Stimulated activated CD4-positive, alpha-beta T cell treated with anti-CD3 and anti-CD28 coated beads, Interleukin-4, amount 100 ng/mL, for 48 hours (primary cell): Measurements from ENCODE around the gene TXNDC2.

Experiments
- DNase-seq, 2 donors: peaks; one replicate each; pipeline ENCODE4 v3.0.0-alpha.2; 2020; ENCODE audit warnings: low read depth in 2 of 2

TXNDC2 gene

GRCh38 chr18:9913526-9914333, 28.0 kb downstream of the TXNDC2 start, which contains the start of gene VAPA:
Gene VAPA, plus strand, starts transcription at chr18:9914016. Its CDS starts 241 bp downstream, at chr18:9914257.
- DNase-seq = peak; percentile 79 to 90

GRCh38 chr18:9914334-9914583, 28.5 kb downstream of the TXNDC2 start:
- no peak for DNase-seq

DNA sequence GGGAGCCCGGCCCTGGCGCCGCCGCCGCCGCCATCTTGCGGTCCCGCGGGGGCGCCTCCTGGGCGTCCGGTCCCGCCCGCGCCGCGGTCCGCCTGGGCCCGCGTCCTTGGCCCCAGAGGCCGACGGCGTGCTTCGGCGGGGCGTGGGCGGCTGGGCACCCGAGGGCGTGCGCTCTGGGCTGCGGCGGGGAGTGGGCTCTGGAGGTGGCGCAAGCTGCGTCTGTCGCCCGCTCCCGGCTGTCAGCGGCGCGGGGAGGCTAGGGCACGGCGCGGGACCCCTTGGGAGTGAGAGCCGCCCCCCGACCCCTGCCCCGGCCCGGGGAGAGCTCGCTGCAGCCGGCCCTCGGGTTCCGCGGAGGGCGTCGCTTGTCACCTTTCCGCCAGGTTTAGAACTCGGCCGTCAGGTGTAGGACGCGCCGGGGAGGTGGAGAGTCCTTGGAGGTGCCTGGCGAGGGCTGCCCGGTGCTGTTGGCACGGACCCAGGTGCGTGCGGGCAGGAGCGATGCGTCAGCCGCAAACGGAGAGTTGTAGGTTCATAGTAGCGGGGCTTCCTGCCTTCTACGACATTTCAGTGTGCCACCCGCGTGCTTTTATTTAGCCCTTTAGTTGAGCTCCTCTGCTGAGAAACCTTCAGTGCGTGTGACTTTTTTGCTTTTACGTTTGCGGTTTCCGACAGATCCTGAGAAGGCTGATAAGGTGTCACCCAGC, 29.0 kb downstream of the TXNDC2 start:
- DNase-seq = peak; percentile 66

GRCh38 chr18:9915291-9916076, 29.7 kb downstream of the TXNDC2 start:
- DNase-seq = no peak

DNA sequence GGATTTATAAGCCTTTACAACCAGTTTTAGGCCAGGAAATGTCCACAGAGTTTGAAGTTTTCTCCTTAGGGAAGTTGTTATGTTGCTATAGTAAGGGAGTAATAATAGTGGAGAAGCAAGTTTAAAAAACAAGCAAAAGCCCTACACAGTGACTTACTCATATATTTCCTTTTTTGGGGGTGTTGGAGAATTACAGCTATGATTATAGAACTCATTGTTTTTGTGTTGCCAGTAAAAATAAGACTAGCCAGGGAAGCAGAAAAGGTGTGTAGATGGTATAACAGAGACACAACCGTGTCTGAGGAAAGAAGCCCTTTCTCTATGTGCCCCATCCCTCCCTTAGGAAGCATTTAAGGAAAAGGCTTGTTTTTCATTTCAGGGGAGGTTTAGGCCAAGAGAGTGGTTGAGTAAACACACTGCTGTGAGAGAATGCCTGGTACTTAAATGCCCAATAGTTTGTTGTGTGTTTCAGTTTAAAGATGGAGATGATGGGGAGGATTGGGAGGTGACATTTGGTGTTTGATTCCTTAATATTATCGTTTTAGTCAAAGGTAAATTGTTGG, 30.4 kb downstream of the TXNDC2 start:
- no peak for DNase-seq

- DNase-seq = no peak
Measured at GRCh38 chr18:9916808-9917207, 31.0 kb downstream of the TXNDC2 start.

- no peak for DNase-seq
Measured at GRCh38 chr18:9918016-9918680, 32.4 kb downstream of the TXNDC2 start.

DNA sequence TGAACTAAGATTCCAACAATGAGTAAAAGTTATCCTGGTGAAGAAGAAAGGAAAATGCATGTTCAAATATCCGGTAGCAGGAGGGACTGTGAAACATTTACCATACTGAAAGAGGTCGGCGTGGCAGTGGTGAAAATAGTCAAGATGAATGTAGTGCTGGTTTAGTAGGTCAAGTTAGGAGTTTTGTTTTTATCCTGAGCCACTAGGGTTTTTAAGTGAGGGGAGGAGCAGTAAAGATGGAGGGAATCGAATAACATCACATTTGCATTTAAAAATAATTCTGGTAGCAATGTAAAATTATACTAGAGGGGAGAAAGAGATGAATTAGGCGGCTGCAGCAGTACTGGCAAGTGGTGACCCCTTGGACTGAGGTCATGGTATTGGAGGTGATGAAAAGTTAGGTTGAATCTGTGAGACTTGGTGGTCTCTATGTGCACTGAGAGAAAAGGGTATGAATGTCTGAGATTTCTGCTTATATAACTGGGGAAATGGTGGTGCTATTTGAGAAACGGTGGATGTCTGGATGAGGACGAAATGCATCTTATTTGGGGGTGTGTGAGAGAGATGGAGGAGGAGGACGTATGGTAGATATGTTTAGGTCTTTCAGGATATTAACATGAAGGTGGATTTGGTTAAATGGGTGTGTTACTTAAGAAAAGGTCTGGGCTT, 33.9 kb downstream of the TXNDC2 start:
- no peak for DNase-seq

- no peak for DNase-seq
Measured at GRCh38 chr18:9922592-9923311, 37.0 kb downstream of the TXNDC2 start.

DNA sequence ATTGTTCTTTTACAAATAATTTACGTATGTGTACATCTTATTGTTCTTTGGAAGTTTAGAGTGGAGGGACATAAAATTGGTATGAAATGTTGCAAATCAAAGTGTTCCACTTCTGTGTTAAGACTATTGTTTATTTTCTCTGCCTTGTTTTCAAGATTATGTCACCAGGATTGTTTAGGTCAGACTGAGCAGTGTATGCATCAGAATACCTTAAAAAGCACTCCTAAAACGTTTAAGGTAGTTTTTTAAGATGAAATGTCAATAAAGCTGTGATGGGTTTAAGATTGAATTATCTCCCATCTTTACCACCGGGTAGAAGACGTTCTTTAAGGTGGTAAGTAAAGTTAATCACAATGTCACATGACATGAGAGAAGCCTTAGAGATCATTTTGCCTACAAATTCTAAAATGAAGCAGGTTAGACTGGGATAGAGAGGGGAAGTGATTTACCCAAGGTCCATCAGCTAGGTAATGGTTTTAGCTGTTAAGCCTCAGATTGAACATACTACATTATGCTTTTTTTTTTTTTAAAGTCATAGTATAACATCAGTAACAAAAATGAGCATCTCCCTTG, 38.7 kb downstream of the TXNDC2 start:
- no peak for DNase-seq

DNA sequence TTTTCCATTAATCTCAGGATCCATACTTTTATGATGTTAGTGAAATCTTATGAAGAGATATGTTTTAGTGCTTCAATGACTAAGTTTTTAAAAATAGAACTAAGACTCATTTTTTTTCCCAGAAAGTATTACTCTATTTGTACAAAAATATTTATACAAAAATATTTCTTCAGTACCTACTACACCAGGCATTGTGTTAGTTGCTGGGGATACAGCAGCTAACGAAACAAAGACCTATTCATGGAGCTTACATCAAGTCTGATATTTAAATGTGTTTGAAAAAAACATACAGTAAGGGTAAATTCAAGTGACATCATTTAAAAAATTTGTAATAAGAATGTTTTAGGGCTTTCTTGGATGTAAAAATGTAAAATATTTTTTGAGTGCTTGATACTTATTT, 39.6 kb downstream of the TXNDC2 start:
- DNase-seq = no peak

GRCh38 chr18:9925795-9926194, 40.0 kb downstream of the TXNDC2 start:
- no peak for DNase-seq

DNA sequence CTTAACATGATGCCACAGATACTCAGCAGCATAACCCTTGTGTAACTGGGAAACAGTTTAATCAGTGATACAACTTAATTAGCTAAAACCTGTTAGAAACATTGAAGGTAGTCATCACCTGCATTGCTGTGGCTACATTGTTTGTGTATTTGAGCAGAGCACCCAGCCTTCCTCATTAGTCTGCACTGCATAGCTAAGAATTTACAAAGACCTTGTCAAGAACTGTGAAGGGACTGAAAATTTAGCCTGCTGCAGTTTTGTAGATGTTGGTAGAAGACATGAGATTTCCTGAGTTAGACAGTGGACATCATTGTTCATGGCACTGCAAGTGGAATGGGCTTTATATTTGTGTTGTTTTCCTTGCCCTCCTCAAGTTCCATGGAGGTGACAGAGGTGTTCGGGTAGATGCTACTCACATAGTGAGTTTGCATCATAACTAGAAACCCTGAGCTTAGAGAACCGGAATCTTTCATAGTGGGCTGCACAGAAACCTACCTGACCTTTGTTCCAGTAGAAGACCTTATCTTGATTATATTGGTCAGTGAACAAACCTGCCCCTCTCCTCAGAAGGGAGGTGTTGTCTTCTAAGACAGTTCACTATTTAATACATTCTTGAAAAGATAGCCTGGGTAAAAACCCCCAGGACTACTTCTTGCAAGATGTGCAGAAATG, 40.6 kb downstream of the TXNDC2 start:
- no peak for DNase-seq

GRCh38 chr18:9926977-9927376, 41.2 kb downstream of the TXNDC2 start:
- no peak for DNase-seq

DNA sequence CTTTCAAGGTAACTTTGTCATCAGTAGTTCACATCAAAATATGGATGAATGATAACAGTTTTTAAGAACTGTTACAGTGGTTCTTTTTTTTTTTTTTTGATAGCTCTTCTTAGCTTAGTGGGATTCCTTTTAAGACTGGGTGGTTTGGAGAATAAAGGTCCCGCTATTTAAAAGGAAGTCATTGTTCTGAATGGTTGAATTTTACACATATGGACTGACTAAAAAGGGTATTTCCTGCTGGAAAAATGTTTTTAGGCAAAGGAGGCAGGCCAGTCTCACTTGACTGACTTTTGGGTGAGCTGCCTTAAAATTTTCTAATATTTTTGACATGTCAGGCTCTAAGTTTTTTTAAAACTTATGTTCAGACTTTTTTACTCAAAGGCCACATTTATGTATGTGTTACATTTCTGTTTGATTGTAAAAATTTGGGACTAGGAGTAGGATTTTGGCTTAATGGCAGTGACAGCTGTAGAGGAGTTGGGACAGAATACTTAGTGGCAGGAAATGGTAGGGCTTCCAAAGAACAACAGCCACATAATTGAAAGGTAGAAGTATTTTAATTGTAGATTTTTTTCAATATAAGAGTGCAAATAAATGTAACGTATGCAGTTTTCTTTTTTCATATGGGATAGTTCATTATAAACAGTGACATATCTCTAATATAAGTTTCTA, 41.8 kb downstream of the TXNDC2 start:
- DNase-seq = no peak

DNA sequence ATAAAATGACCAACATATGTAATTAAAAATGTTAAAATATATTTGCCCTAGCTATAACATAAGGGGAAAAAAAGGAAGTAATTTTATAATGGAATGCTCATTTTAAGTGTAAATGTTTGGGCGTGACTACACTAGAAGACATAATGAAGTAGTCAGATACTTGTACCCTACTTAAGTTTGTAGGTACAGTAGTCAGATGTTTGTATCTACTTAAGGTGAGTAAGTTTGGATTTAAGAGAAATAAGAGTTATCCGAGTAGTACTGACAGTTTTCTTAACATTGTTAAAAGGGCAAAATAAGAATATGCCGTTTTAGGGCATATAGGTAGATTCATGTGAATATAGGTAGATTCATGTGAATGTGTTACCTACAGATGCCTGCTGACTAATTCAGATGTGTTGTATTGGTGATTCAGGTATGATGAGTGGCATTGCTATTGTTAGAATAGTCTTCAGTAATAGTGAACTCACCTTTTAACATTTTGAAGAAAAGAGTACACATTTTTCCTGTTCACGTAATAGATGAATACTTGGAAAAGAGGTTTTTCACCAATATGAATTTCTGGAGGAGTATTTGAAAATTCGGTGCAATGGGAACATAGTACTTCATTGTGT, 43.0 kb downstream of the TXNDC2 start:
- DNase-seq = no peak

DNA sequence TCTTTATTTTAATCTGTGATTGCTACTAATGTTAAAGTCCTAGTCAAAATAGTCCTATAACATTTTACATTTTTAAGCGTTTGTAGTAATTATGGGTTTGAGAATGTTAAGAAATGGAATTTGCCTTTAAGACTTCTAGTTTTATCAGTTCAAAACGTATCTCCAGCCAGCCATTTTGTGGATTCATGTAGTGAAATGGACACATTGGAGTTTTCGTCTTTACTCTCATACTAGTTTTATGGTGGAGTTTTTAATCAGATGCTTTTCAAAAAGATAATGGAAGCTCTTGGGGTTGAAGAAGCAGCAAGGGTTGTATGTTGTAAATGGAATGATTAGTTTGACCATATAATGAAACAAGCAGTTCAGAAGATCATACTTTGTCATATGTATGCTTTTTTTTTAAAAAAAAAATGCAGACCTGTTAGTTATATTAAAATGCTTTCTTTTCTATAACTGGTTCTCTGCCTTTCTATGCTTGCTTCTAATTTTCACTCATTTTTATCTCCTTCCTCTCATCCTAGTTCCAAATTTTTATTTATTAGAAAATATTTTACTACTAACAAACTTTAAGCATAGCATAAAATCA, 44.6 kb downstream of the TXNDC2 start:
- DNase-seq = no peak

- no peak for DNase-seq
Measured at GRCh38 chr18:9931146-9931545, 45.4 kb downstream of the TXNDC2 start.
